Esophagus (tissue), 2 donors: Measurements from ENCODE around the gene TMEM244. TPM values are rescaled to one million over a fixed set of nuclear protein-coding genes. Genes with fewer than 3 reads are reported as not detected.

ENCODE experiments used
- H3K27ac ChIP-seq, 2 donors: one replicate each; pipeline ENCODE4 v1.5.1; 2013; ENCODE audit warnings: low read depth in 2 of 2, mild to moderate bottlenecking in 2 of 2, inconsistent platforms in 1 of 2, low read length in 1 of 2, moderate library complexity in 1 of 2
- H3K27me3 ChIP-seq, 2 donors: one replicate each; pipeline ENCODE4 v1.6.1; 2013; ENCODE audit warnings: low read length in 2 of 2, control low read depth in 1 of 2, mild to moderate bottlenecking in 1 of 2; ENCODE audit not compliant: insufficient read depth in 2 of 2, control insufficient read depth in 1 of 2
- H3K36me3 ChIP-seq, 2 donors: one replicate each; pipeline ENCODE4 v1.6.1; 2013; ENCODE audit warnings: low read length in 1 of 2; ENCODE audit not compliant: control insufficient read depth in 2 of 2, insufficient read depth in 2 of 2
- H3K4me1 ChIP-seq, 2 donors: one replicate each; pipeline ENCODE4 v1.6.1; 2013; ENCODE audit warnings: low read length in 1 of 2; ENCODE audit not compliant: control insufficient read depth in 2 of 2, insufficient read depth in 2 of 2
- H3K4me3 ChIP-seq, 2 donors: one replicate each; pipeline ENCODE4 v1.5.1; 2013; ENCODE audit warnings: low read length in 2 of 2, mild to moderate bottlenecking in 2 of 2, low read depth in 1 of 2, moderate library complexity in 1 of 2
- H3K9me3 ChIP-seq, 2 donors: one replicate each; pipeline ENCODE4 v1.6.1; 2013; ENCODE audit warnings: mild to moderate bottlenecking in 2 of 2, low read depth in 1 of 2, low read length in 1 of 2, moderate library complexity in 1 of 2; ENCODE audit not compliant: control insufficient read depth in 2 of 2, insufficient read depth in 1 of 2
- whole genome bisulfite sequencing, 2 donors: extraction: QIAGEN DNeasy Blood & Tissue Kit; methylation state at CpG; one replicate each; pipeline ENCODE4 v1.1.7; 2013; 5-methylcytosine and 5-hydroxymethylcytosine counted together
- polyA plus RNA-seq, 2 donors: library from polyadenylated mRNA; stranded (reverse); fragments of 200-250 nt; gene quantifications; one replicate each; pipeline ENCODE4 v1.2.3, GENCODE V29; 2013
- donor health status: healthy with polysubstance abuse.
- donor health status: Bipolar disorder and iron deficiency.

The TMEM244 gene
- polyA plus RNA-seq, 2 donors: not detected

GRCh38 chr6:129872586-129872985 is 11.5 kb upstream of the TMEM244 start:
- 30 to 52% methylated on average over 2 of the region's 2 CpGs for WGBS, 2 donors
- no peaks in the 10 kb centered on the region for H3K27me3 ChIP-seq
- no peak overlapping the region for H3K27ac ChIP-seq
- no peaks in the 10 kb centered on the region for H3K36me3 ChIP-seq
- H3K4me3 ChIP-seq: no peak overlapping the region
- H3K4me1 ChIP-seq: no peaks in the 10 kb centered on the region
- no peaks in the 10 kb centered on the region for H3K9me3 ChIP-seq

DNA sequence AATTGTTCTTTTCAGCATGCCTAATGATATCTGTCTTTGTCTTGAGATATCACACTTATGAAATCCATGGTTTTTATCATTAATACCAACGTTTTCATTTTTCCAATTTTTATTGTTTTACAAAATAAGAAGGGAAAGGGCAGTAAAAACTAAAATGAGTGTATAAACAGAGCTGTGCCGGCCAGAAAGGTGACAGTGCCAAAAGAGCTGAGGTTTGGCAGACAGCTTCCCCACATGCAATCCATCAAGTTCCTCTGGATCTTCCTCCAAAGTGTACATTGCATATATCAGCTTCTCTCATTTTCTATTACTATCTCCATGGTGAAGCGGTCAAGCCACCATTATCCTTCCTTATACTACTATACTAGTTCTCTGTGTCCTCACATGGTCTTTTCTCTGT is 10.1 kb upstream of the TMEM244 start:
- Histone ChIP-seq H3K36me3 (no peaks in the 10 kb centered on the region), H3K9me3 (no peaks in the 10 kb centered on the region), H3K4me3 (no peak overlapping the region), H3K27ac (no peak overlapping the region), H3K4me1 (no peaks in the 10 kb centered on the region), H3K27me3 (no peaks in the 10 kb centered on the region)
- 47 to 48% methylated on average over 3 of the region's 3 CpGs for WGBS, 2 donors

DNA sequence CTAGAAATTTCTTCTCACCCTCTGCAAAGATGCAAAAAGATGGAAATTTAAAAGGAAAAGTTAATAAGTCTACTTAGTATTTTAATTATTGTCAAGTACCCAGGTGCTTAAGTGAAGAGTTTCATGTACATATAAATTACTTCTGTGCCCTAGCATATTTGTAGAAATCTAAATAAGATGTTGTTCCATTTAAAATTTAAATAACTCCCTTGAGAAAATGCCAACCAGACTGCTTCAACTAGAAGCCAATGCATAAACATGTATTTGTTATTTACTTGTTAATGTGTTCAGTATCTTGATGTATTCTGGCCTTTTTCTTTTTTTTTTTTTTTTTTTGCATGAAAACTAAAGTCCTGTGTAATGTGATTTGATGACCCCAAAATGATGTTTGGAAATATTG is 6.3 kb upstream of the TMEM244 start:
- Histone ChIP-seq H3K4me1 (no peaks in the 10 kb centered on the region), H3K4me3 (no peak overlapping the region), H3K27me3 (no peaks in the 10 kb centered on the region), H3K27ac (no peak overlapping the region), H3K36me3 (no peaks in the 10 kb centered on the region), H3K9me3 (no peaks in the 10 kb centered on the region)

GRCh38 chr6:129866688-129867087 is 5.6 kb upstream of the TMEM244 start:
- Histone ChIP-seq H3K4me1 (no peaks in the 10 kb centered on the region), H3K9me3 (no peaks in the 10 kb centered on the region), H3K27ac (no peak overlapping the region), H3K4me3 (no peak overlapping the region), H3K27me3 (no peaks in the 10 kb centered on the region), H3K36me3 (no peaks in the 10 kb centered on the region)
- WGBS, 2 donors: 87 to 88% methylated on average over 2 of the region's 2 CpGs

GRCh38 chr6:129866256-129866655 is 5.1 kb upstream of the TMEM244 start:
- Histone ChIP-seq H3K27me3 (no peaks in the 10 kb centered on the region), H3K9me3 (no peaks in the 10 kb centered on the region), H3K36me3 (no peaks in the 10 kb centered on the region), H3K4me3 (no peak overlapping the region), H3K4me1 (no peaks in the 10 kb centered on the region), H3K27ac (no peak overlapping the region)
- 66 to 78% methylated on average over 1 of the region's 1 CpG for WGBS, 2 donors

GRCh38 chr6:129865013-129865412 is 3.9 kb upstream of the TMEM244 start:
- Histone ChIP-seq H3K36me3 (no peaks in the 10 kb centered on the region), H3K9me3 (no peaks in the 10 kb centered on the region), H3K27me3 (no peaks in the 10 kb centered on the region), H3K4me3 (no peak overlapping the region), H3K27ac (no peak overlapping the region), H3K4me1 (no peaks in the 10 kb centered on the region)
- 90 to 94% methylated on average over 4 of the region's 4 CpGs for WGBS, 2 donors

GRCh38 chr6:129863664-129864063 is 2.5 kb upstream of the TMEM244 start:
- Histone ChIP-seq H3K4me3 (no peak overlapping the region), H3K36me3 (no peaks in the 10 kb centered on the region), H3K4me1 (no peaks in the 10 kb centered on the region), H3K27ac (no peak overlapping the region), H3K27me3 (no peaks in the 10 kb centered on the region), H3K9me3 (no peaks in the 10 kb centered on the region)
- WGBS, 2 donors: 92 to 94% methylated on average over 6 of the region's 6 CpGs

GRCh38 chr6:129859524-129859923 is 1.6 kb downstream of the TMEM244 start:
- Histone ChIP-seq H3K27me3 (no peaks in the 10 kb centered on the region), H3K4me3 (no peak overlapping the region), H3K36me3 (no peaks in the 10 kb centered on the region), H3K4me1 (no peaks in the 10 kb centered on the region), H3K27ac (no peak overlapping the region), H3K9me3 (no peaks in the 10 kb centered on the region)
- WGBS, 2 donors: 42 to 43% methylated on average over 2 of the region's 2 CpGs

DNA sequence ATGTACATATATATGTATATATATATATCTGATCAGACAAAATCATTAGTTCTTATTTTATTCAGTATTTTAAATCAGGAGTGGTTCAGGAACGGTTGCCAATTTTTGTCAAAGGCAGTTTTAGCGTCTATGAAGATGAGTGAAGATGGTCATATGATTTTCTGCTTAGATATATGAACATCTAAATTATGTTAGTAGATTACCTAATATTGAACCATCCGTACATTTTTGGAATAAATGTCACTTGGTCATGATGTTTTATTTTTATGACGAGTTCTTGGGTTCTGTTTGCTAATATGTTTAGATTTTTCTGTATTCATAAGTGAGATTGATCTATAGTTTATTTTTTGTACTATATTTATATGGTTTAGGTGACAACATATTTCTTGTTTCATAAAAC is 3.3 kb downstream of the TMEM244 start:
- Histone ChIP-seq H3K4me1 (no peaks in the 10 kb centered on the region), H3K27ac (no peak overlapping the region), H3K9me3 (no peaks in the 10 kb centered on the region), H3K36me3 (no peaks in the 10 kb centered on the region), H3K4me3 (no peak overlapping the region), H3K27me3 (no peaks in the 10 kb centered on the region)
- WGBS, 2 donors: 71 to 76% methylated on average over 4 of the region's 4 CpGs

- Histone ChIP-seq H3K27me3 (no peaks in the 10 kb centered on the region), H3K36me3 (no peaks in the 10 kb centered on the region), H3K27ac (no peak overlapping the region), H3K4me1 (no peaks in the 10 kb centered on the region), H3K9me3 (peaks cover 0 to 3% of the 10 kb centered on the region in 2 donors), H3K4me3 (no peak overlapping the region)
- WGBS, 2 donors: 77 to 82% methylated on average over 3 of the region's 3 CpGs
These were observed 7.0 kb downstream of the TMEM244 start for GRCh38 chr6:129853996-129854711.
